Neural cell (in vitro differentiated cells): Measurements from ENCODE around the gene RUFY4.

Experiments
- CTCF ChIP-seq: fragments of 450-650 bp; IDR thresholded peaks from 2 replicates; pipeline ENCODE4 v1.5.1; 2014; ENCODE audit warnings: antibody characterized with exemption, mild to moderate bottlenecking, moderate library complexity; ENCODE audit not compliant: poor library complexity, severe bottlenecking
- EP300 ChIP-seq: fragments of 450-650 bp; conservative IDR thresholded peaks from 2 replicates; pipeline ENCODE4 v1.6.1; 2014; ENCODE audit warnings: antibody characterized with exemption, mild to moderate bottlenecking, moderate library complexity; ENCODE audit not compliant: poor library complexity, severe bottlenecking
- EZH2 ChIP-seq: fragments of 200-600, 300-800 bp; shearing (Covaris generic), sonication (generic); IDR thresholded peaks from 2 replicates; pipeline ENCODE4 v1.6.1; 2014; ENCODE audit warnings: antibody characterized with exemption, low read length, borderline replicate concordance, mild to moderate bottlenecking; ENCODE audit not compliant: insufficient read depth, poor library complexity, severe bottlenecking
- POLR2AphosphoS5 ChIP-seq: IDR thresholded peaks from 2 replicates; pipeline ENCODE4 v1.6.1; 2012
- TAF1 ChIP-seq: IDR thresholded peaks from 2 replicates; pipeline ENCODE4 v1.6.1; 2012; ENCODE audit warnings: low read depth

GRCh38 chr2:218138047-218138446 lies 69.0 kb downstream of the RUFY4 start:
- TF ChIP-seq EP300: no peak
- no peak for TF ChIP-seq CTCF
- no peak for TF ChIP-seq EZH2
- no peak for TF ChIP-seq TAF1
- TF ChIP-seq POLR2AphosphoS5: no peak
